K562 (cell line): ENCODE results near the gene MARCKSL1. TPM values are rescaled to one million over a fixed set of nuclear protein-coding genes. Genes with fewer than 3 reads are reported as not detected.
A peak's percentile ranks its signal among the peaks of the same experiment; 100 is the strongest.

Experiments used
- CGGBP1 ChIP-seq: fragments of 250-450 bp; sonication (Bioruptor Pico); IDR thresholded peaks from 2 replicates; pipeline ENCODE4 v1.9.0; 2021; ENCODE audit warnings: mild to moderate bottlenecking
- CHD4 ChIP-seq: fragments of 200-600 bp; sonication (generic); IDR thresholded peaks from 3 replicates; pipeline ENCODE4 v1.6.1; 2012; ENCODE audit warnings: low read depth, mild to moderate bottlenecking, mixed read lengths, low read length, inconsistent platforms; ENCODE audit not compliant: insufficient read depth, insufficient replicate concordance, poor library complexity, severe bottlenecking
- CREB1 ChIP-seq, 2 experiments: sonication (generic) in 1 of 2; formaldehyde crosslinking in 1 of 2; IDR thresholded peaks; 2 replicates each; pipeline versions ENCODE4 v1.6.1 to v1.8.0; 2012 to 2022; ENCODE audit warnings: inconsistent platforms in 1 of 2, mild to moderate bottlenecking in 1 of 2, missing genetic modification reagents in 1 of 2, moderate library complexity in 1 of 2
- CREB3 ChIP-seq: fragments of 450-650 bp; conservative IDR thresholded peaks from 2 replicates; pipeline ENCODE4 v1.6.1; 2016; ENCODE audit warnings: missing genetic modification characterization, low read depth, mild to moderate bottlenecking, missing compliant biosample characterization, moderate library complexity
- HMBOX1 ChIP-seq: sonication (generic); IDR thresholded peaks from 2 replicates; pipeline ENCODE4 v1.6.1; 2016
- MTA2 ChIP-seq: fragments of 450-650 bp; IDR thresholded peaks from 2 replicates; pipeline ENCODE4 v1.6.1; 2016; ENCODE audit warnings: low read depth
- PATZ1 ChIP-seq: fragments of 250-450 bp; sonication (Bioruptor Pico); IDR thresholded peaks from 2 replicates; pipeline ENCODE4 v1.5.0; 2020; ENCODE audit warnings: mild to moderate bottlenecking, borderline replicate concordance
- RERE ChIP-seq: sonication (generic); formaldehyde crosslinking; IDR thresholded peaks from 2 replicates; pipeline ENCODE4 v1.8.0; 2023; ENCODE audit warnings: missing genetic modification reagents, mild to moderate bottlenecking, borderline replicate concordance
- SP2 ChIP-seq: IDR thresholded peaks from 2 replicates; pipeline ENCODE4 v1.6.1; 2011; ENCODE audit warnings: mild to moderate bottlenecking, low read depth, low read length, moderate library complexity; ENCODE audit not compliant: poor library complexity, severe bottlenecking; ENCODE audit errors: extremely low read depth
- SREBF2 ChIP-seq: sonication (generic); formaldehyde crosslinking; IDR thresholded peaks from 2 replicates; pipeline ENCODE4 v1.4.0; 2020; ENCODE audit warnings: mild to moderate bottlenecking, missing genetic modification reagents
- TEAD2 ChIP-seq: fragments of 450-650 bp; IDR thresholded peaks from 2 replicates; pipeline ENCODE4 v1.6.1; 2016; ENCODE audit warnings: missing genetic modification characterization, control low read depth, missing compliant biosample characterization
- ZNF740 ChIP-seq, 3 experiments: fragments of 200-800 bp in 1 of 3; sonication (Bioruptor generic) in 1 of 3; sonication (generic) in 1 of 3; formaldehyde crosslinking in 1 of 3; IDR thresholded peaks; 2 replicates each; pipeline versions ENCODE4 v1.6.1 to v1.8.0; 2016 to 2022; ENCODE audit warnings: mild to moderate bottlenecking in 2 of 3, missing compliant biosample characterization in 2 of 3, missing genetic modification characterization in 2 of 3, missing genetic modification reagents in 1 of 3
- polyA plus RNA-seq, 8 experiments: library from polyadenylated mRNA; depleted of rRNA in 4 of 8; stranded (reverse) in 5 of 8; unstranded in 3 of 8; fragments of >200 nt; fragmentation: Nextera tagmentation in 2 of 8; fragmentation: Illumina TruSeq in 1 of 8; extraction: Ambion mirVana in 2 of 8; extraction: Trizol in 1 of 8; gene quantifications; 2 replicates each; pipeline versions ENCODE4 v1.2.1 to v1.2.3, GENCODE V29; 2011 to 2014; ENCODE audit warnings: inconsistent platforms in 1 of 8, missing spikeins in 1 of 8
- total RNA-seq, 7 experiments: library from RNA; depleted of rRNA in 6 of 7; stranded (reverse); fragments of >200 nt in 6 of 7; fragmentation: Illumina TruSeq in 2 of 7; extraction: Trizol in 2 of 7; gene quantifications; 2 replicates each; pipeline versions ENCODE4 v1.2.1 to v1.2.3, GENCODE V29; 2011 to 2021; ENCODE audit warnings: low replicate concordance in 1 of 7

MARCKSL1 gene
- total and polyA plus RNA-seq, 9 of the 15 experiments (the other 6 are each of a cell fraction or from before 2014, with no cell fraction given), result 14.7 to 325 (median 155) TPM

- peak; percentile 57 for TF ChIP-seq CREB1 (IDR thresholded peaks at IDR 0.05)
- peak; percentile 67; the same call in 1 of the 2 replicates for TF ChIP-seq CREB1 (CRISPR knock-in tag; IDR thresholded peaks at IDR 0.05)
- TF ChIP-seq CGGBP1 (CRISPR knock-in tag), result no peak
- TF ChIP-seq SREBF2 (CRISPR knock-in tag), result no peak
- no peak for TF ChIP-seq PATZ1
- no peak for TF ChIP-seq TEAD2 (tag)
- 0 out of 2 replicates have a peak, but pooled peaks have one; percentile 62 for TF ChIP-seq ZNF740 (CRISPR knock-in tag; IDR thresholded peaks at IDR 0.05)
- TF ChIP-seq ZNF740 (tag; IDR thresholded peaks at IDR 0.05), result no peak
- no peak for TF ChIP-seq RERE (CRISPR knock-in tag)
- TF ChIP-seq CREB3 (tag), result no peak
- TF ChIP-seq CHD4, result no peak
- no peak for TF ChIP-seq SP2
- TF ChIP-seq HMBOX1, result no peak
- no peak for TF ChIP-seq MTA2
Observed at GRCh38 chr1:32351399-32352238, 15.6 kb upstream of the MARCKSL1 start (continued).
